Ishikawa (cell line): ENCODE measurements around the gene LY6G5C.

Experiments used
- CEBPB ChIP-seq: IDR thresholded peaks from 2 replicates; pipeline ENCODE4 v1.6.1; 2012
- CREB1 ChIP-seq: IDR thresholded peaks from 2 replicates; pipeline ENCODE4 v1.6.1; 2012; ENCODE audit warnings: low read depth
- EGR1 ChIP-seq: IDR thresholded peaks from 2 replicates; pipeline ENCODE4 v1.6.1; 2012
- EP300 ChIP-seq: IDR thresholded peaks from 2 replicates; pipeline ENCODE4 v1.6.1; 2012; ENCODE audit warnings: borderline replicate concordance
- FOXM1 ChIP-seq: IDR thresholded peaks from 2 replicates; pipeline ENCODE4 v1.6.1; 2012; ENCODE audit warnings: low read depth, borderline replicate concordance
- MAX ChIP-seq: IDR thresholded peaks from 2 replicates; pipeline ENCODE4 v1.6.1; 2012
- NFIC ChIP-seq: IDR thresholded peaks from 2 replicates; pipeline ENCODE4 v1.6.1; 2012
- RAD21 ChIP-seq: IDR thresholded peaks from 2 replicates; pipeline ENCODE4 v1.6.1; 2012; ENCODE audit warnings: low read depth
- REST ChIP-seq: IDR thresholded peaks from 2 replicates; pipeline ENCODE4 v1.6.1; 2012; ENCODE audit warnings: low read depth, mild to moderate bottlenecking
- TAF1 ChIP-seq: IDR thresholded peaks from 2 replicates; pipeline ENCODE4 v1.6.1; 2012; ENCODE audit warnings: low read depth, mild to moderate bottlenecking
- TCF12 ChIP-seq: IDR thresholded peaks from 2 replicates; pipeline ENCODE4 v1.6.1; 2012; ENCODE audit warnings: low read depth
- TEAD4 ChIP-seq: IDR thresholded peaks from 2 replicates; pipeline ENCODE4 v1.6.1; 2012
- USF1 ChIP-seq: IDR thresholded peaks from 2 replicates; pipeline ENCODE4 v1.6.1; 2012
- YY1 ChIP-seq: IDR thresholded peaks from 2 replicates; pipeline ENCODE4 v1.6.1; 2012; ENCODE audit warnings: low read depth
- ZBTB7A ChIP-seq: IDR thresholded peaks from 2 replicates; pipeline ENCODE4 v1.6.1; 2012; ENCODE audit warnings: low read depth

LY6G5C gene

GRCh38 chr6:31723980-31724691 lies 43.3 kb upstream of the LY6G5C start:
- TF ChIP-seq CREB1 (no peak), ZBTB7A (no peak), FOXM1 (no peak), TEAD4 (no peak), USF1 (no peak), TCF12 (no peak), YY1 (no peak), CEBPB (no peak), MAX (no peak), TAF1 (no peak)

- TF ChIP-seq ZBTB7A = no peak
- TF ChIP-seq EGR1 = no peak
- no peak for TF ChIP-seq USF1
- no peak for TF ChIP-seq YY1
- TF ChIP-seq FOXM1 = no peak
- TF ChIP-seq TAF1 = no peak
These were observed 42.5 kb upstream of the LY6G5C start, which contains the start of gene MPIG6B for GRCh38 chr6:31723245-31723979. MPIG6B (plus strand) TSS chr6:31723373; CDS start chr6:31723384, 11 bp downstream.

- TF ChIP-seq MAX (no peak), USF1 (no peak), EP300 (no peak), CEBPB (no peak), TCF12 (no peak), FOXM1 (no peak), TEAD4 (no peak), TAF1 (no peak), ZBTB7A (no peak), RAD21 (no peak), REST (no peak), YY1 (no peak), NFIC (no peak), CREB1 (no peak), EGR1 (no peak)
These were observed 41.3 kb upstream of the LY6G5C start for GRCh38 chr6:31722173-31722572.

GRCh38 chr6:31721351-31722020 lies 40.6 kb upstream of the LY6G5C start, which contains the start of gene LY6G6C:
LY6G6C (minus strand) TSS chr6:31721746; CDS start chr6:31721679, 67 bp downstream.
- TF ChIP-seq TEAD4 = no peak
- TF ChIP-seq YY1 = no peak
- TF ChIP-seq REST = no peak
- no peak for TF ChIP-seq EGR1
- TF ChIP-seq CREB1 = no peak
- no peak for TF ChIP-seq FOXM1
- TF ChIP-seq ZBTB7A = no peak
- TF ChIP-seq MAX = no peak
- no peak for TF ChIP-seq EP300
- no peak for TF ChIP-seq TCF12
- no peak for TF ChIP-seq NFIC
- TF ChIP-seq TAF1 = no peak
- no peak for TF ChIP-seq CEBPB
- TF ChIP-seq RAD21 = no peak
